Stimulated activated CD8-positive, alpha-beta memory T cell treated with anti-CD3 and anti-CD28 coated beads, Interleukin-15, amount 100 ng/mL, for 1 hour (primary cell): ENCODE measurements around the gene TBC1D32.
"Not testable (repeated sequence)": the region's sequence is repeated elsewhere in the genome, so short reads cannot be mapped to it uniquely, and the experiment has no call there.

ENCODE experiments used
- DNase-seq: peaks from one replicate; pipeline ENCODE4 v3.0.0-alpha.2; 2020; ENCODE audit warnings: low read depth

The TBC1D32 gene, protein sequence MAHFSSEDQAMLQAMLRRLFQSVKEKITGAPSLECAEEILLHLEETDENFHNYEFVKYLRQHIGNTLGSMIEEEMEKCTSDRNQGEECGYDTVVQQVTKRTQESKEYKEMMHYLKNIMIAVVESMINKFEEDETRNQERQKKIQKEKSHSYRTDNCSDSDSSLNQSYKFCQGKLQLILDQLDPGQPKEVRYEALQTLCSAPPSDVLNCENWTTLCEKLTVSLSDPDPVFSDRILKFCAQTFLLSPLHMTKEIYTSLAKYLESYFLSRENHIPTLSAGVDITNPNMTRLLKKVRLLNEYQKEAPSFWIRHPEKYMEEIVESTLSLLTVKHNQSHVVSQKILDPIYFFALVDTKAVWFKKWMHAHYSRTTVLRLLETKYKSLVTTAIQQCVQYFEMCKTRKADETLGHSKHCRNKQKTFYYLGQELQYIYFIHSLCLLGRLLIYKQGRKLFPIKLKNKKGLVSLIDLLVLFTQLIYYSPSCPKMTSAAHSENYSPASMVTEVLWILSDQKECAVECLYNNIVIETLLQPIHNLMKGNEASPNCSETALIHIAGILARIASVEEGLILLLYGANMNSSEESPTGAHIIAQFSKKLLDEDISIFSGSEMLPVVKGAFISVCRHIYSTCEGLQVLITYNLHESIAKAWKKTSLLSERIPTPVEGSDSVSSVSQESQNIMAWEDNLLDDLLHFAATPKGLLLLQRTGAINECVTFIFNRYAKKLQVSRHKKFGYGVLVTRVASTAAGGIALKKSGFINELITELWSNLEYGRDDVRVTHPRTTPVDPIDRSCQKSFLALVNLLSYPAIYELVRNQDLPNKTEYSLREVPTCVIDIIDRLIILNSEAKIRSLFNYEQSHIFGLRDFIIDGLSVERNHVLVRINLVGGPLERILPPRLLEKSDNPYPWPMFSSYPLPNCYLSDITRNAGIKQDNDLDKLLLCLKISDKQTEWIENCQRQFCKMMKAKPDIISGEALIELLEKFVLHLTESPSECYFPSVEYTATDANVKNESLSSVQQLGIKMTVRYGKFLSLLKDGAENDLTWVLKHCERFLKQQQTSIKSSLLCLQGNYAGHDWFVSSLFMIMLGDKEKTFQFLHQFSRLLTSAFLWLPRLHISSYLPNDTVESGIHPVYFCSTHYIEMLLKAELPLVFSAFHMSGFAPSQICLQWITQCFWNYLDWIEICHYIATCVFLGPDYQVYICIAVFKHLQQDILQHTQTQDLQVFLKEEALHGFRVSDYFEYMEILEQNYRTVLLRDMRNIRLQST

DNA sequence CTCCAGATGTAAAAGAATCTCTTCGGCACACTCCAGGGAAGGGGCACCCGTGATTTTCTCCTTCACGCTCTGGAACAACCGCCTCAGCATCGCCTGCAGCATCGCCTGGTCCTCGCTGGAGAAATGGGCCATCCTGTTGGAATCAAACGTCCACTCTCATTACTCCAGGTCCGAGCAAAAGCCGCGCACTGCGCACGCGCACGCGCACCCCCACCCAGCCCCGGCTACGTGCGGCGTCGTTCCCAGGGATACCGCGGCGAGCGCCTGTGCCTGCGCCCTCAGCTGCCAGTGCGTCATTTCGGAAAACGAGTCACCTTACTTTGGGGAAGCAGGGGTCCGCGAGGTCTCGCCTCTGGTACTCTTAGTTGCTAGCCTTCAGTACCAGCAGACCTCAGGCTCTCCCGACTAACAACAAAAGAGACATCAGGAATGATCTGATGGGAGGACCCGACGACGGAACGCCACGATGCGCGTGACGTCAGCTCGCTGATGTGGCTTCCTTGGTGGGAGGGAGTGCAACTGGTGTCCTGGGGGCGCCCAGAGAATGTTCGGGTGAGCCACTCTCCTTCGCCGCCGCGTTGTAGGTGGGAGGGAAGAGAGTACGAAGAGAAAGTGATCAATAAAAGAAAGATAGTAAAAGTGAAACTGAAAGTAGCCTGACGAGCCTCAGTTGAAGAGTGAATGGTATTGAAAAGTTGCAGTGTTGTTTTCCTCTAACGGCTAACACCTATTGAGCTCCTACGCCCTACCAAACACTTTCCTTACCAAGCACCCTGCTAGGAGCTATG, at the start of gene TBC1D32:
Gene TBC1D32, minus strand, starts transcription at position 182 of the 788 bp plus-strand sequence. Its CDS starts 50 bp downstream, at position 132.
- DNase-seq, result peak; percentile 69

- DNase-seq, result no peak
Measured at GRCh38 chr6:121383478-121383877, 49.2 kb upstream of the TBC1D32 start.

GRCh38 chr6:121382467-121383121, 48.3 kb upstream of the TBC1D32 start:
- DNase-seq, result no peak

DNA sequence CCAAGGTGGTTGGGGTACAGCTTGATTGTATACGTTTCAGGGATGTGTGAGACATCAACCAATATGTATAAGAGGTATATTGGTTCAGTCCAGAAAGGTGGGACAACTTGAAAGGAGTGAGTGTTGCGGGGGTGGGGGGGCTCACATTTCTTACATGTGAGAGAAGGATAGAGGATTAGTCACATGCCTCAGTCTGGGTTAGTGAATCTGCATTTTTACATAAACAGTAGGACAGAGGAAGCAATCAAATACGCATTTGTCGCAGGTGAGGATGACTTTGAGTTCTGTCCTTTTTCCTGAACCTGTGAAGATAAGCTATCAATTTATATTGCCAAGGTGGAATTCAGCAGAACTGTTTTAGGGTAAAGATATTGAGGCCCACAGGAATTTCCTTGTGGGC, 42.1 kb upstream of the TBC1D32 start:
- no peak for DNase-seq

- not testable (repeated sequence) for DNase-seq
Measured at GRCh38 chr6:121374219-121374618, 39.9 kb upstream of the TBC1D32 start.

- no peak for DNase-seq
Measured at GRCh38 chr6:121365536-121366521, 31.5 kb upstream of the TBC1D32 start.

GRCh38 chr6:121356575-121356974, 22.3 kb upstream of the TBC1D32 start:
- DNase-seq, result no peak

GRCh38 chr6:121354764-121355163, 20.5 kb upstream of the TBC1D32 start:
- no peak for DNase-seq

DNA sequence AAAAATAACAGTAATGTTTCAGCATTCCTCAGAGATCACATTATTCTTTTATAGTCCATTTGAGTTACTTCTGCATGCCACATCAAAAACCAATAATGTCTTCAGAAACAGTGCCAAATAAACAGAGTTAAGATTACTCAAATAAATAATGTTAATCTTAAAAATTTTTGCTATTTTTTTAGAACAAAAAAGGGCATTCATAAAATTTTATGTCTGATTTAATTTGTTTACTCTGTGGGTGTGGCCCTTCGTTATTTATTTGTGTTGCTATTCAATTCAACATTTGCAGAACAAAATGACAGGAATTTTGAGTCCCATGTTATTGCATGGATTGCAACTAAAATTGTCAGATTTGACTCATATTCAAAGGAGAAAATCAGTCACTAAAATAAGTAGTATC, 18.7 kb upstream of the TBC1D32 start:
- no peak for DNase-seq

DNA sequence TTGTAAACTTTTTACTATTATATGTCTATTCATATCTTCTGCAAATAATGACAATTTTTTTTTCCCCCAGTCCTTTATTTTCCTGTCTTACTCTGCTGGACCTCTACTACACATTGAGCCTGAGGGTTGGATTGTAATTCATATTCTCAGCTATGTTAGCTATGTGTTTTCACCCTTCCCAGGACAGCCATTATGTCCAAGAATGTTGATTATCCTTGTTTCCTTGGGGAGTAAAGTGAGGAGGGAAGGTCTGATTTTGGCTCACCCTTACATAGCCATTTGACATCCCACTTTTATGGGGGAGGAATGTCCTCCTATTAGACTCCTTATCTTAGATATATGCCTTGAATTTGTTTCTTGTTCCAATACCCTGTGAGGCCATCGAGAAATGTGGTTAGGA, 17.6 kb upstream of the TBC1D32 start:
- no peak for DNase-seq

- DNase-seq, result no peak
Measured at GRCh38 chr6:121349596-121349995, 15.3 kb upstream of the TBC1D32 start.

GRCh38 chr6:121347484-121347883, 13.2 kb upstream of the TBC1D32 start:
- no peak for DNase-seq

GRCh38 chr6:121344539-121344938, 10.3 kb upstream of the TBC1D32 start:
- DNase-seq, result no peak

GRCh38 chr6:121339639-121340226, 5.5 kb upstream of the TBC1D32 start:
- DNase-seq, result no peak

DNA sequence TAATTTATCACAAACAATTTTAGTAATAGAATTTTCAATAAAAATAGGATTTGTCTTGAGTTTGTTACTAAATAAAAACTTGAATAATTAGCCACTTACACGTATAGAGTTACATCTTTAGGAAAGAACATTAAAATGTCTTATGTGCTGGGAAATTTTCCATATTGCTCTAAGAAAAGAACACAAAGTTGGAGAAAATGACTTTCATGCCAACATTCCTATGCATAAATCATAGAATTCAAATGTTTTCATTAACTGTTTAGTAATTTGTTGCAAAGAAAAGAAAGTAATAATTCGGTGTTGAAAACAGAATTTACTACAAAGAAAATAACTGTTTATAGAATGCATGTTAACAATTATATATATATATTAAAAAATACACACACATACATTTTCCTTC, 4.7 kb upstream of the TBC1D32 start:
- DNase-seq, result no peak

- DNase-seq, result no peak
Measured at GRCh38 chr6:121338366-121338765, 4.1 kb upstream of the TBC1D32 start.

DNA sequence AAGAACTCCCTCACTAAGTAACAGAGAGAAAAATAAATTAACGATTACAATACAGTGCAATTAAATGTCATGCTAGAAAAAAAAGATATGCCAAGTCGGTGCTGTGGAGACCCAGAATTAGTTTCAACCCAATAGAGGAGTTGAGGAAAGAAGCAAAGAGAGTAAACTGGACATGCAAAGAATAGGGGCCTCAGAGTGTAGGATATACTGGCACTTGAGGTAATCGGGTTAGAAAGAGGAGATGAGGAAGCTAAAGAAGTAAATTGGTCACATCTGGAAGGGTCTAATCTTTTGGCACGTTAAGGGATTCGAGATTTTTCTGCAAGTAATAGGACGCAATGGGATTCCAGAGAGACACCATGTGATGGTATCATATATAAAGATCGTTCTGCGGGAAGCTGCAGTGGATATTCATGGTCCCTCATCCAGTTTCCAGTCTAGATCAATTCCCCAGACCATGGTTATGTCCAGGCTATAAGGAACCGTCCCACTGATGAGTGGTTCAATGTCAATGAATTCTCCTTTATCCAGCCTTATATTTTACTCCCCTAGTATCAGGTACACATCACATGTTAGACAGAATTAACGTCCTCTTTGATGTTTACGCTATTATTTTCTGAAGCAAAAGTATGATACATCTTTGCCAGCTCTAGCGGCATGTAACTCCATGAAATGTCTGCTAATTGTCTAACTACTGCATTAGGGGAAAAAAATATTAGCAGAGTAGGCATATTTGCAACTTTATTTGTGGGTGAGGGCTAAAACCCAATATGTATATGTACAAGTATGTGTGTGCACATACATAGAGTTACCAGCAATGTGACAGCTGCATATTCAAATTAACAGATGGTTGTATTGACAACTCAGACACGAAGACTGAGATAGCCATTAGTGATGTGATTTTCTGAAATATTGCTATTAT, 1.1 kb upstream of the TBC1D32 start:
- no peak for DNase-seq

GRCh38 chr6:121333694-121334093, 586 bp downstream of the TBC1D32 start:
- DNase-seq, result not testable (repeated sequence)
